SK-MEL-5 (cell line): ENCODE measurements around the gene TFPI2. TPM values are rescaled to one million over a fixed set of nuclear protein-coding genes. Genes with fewer than 3 reads are reported as not detected.
"Not testable (repeated sequence)": the region's sequence is repeated elsewhere in the genome, so short reads cannot be mapped to it uniquely, and the experiment has no call there.

Experiments used
- DNase-seq: peaks from one replicate; pipeline ENCODE4 v3.0.0-alpha.2; 2016; ENCODE audit warnings: low read depth, low spot score
- in situ Hi-C: cut with HindIII; loops from 2 replicates; pipeline ENCODE4 v1.10.0; 2016; ENCODE audit warnings: low sequenced_read_pairs, high pct_unique_total_duplicates, low pct_unique_long_range_greater_than_20kb
- total RNA-seq: library from RNA; depleted of rRNA; stranded (reverse); fragments of >200 nt; shearing (Covaris generic); gene quantifications from 2 replicates; pipeline ENCODE4 v1.2.3, GENCODE V29; 2014

The TFPI2 gene
- total RNA-seq, 1 experiment from 2014 or later, result 14.1 TPM

- no peak for DNase-seq
- in situ Hi-C loops, result no loop called here
Observed at GRCh38 chr7:93913197-93913596, 22.6 kb upstream of the TFPI2 start.

GRCh38 chr7:93911661-93912060, 21.1 kb upstream of the TFPI2 start:
- in situ Hi-C loops, DNase-seq: not testable (repeated sequence)

DNA sequence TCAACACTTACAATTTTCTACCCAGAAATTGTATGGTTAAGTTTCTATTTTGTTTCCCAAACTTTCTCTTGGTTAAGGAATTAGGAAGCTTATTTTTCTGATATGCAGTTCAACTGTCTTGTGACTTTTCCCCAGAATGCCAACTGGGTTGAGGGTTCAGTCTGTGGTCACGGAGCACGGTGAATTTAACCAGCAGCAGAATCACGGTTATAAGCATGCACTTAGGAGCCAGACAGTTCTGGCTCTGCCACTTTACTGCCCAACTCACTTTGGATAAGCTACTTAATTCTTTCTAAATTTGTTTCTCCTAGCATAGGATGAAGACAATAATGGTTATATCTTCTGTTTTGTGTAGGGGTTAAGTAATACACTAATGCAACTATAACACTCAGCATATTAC, 20.7 kb upstream of the TFPI2 start:
- in situ Hi-C loops, DNase-seq: not testable (repeated sequence)

DNA sequence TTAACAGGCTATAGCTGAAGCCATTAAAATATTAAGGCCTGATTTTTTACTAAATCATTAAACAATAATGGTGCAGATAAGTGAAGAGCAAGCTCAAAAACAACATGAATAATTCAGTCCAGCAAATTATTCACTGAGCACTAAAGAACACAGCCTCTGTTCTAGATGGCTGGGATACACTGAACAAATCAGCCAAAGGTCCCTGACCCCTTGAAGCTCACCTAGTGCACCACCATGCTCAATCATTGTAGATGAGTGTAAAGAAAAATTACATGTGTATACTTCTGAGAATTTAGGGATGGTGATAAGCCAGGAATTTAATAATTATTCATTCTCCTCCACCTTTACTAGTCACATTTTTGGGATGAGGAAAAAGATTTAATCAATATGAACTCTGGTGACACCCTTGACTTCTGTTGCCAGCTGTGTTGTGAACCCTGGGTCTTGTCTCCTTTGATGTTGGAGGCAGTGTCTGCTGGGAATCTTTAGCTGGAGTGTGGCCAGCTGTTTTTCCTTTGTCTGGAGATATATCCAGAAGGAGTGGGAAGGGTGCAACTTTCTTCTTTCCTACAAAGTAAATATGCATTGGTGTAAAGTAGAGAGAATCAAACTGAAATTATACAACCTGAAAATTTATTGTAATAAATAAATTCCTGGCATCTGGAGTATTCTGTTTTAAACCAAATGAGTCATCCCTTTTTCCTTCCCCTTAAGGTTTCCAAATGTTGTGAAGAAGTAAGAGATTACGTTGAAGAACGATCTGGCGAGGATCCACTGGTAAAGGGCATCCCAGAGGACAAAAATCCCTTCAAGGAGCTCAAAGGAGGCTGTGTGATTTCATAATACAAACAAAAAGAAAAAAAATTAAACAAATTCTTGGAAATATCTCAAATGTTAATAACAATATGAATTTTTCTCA, 19.8 kb upstream of the TFPI2 start:
- DNase-seq, result peak; percentile 54
- in situ Hi-C loops, result no loop called here

GRCh38 chr7:93906267-93906666, 15.7 kb upstream of the TFPI2 start, which contains the start of gene GNGT1:
TSS of gene GNGT1 (plus strand) at chr7:93906567. CDS start at chr7:93906747, 180 bp downstream.
- no peak for DNase-seq
- in situ Hi-C loops, result no loop called here

GRCh38 chr7:93902777-93903423, 12.3 kb upstream of the TFPI2 start:
- DNase-seq, result peak; percentile 84

DNA sequence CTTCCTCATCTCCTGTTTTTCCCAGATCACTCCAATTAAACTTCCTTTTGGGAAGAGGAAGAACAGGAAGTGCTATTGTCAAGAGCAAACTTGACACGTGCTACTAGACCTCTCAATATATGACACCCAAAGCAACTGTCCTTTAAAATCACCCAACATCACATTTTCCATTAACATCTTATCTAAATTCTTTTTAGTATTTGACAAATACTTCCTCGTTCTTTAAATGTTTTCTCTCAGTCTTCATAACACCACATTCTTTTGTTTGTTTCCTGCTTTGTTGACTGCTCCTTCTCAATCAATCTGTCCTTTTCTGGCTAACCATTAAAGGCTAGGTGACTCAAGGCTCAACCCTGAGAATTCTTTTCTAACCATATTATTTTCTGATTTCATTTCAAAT, 7.1 kb upstream of the TFPI2 start:
- in situ Hi-C loops, result no loop called here
- DNase-seq, result no peak

More at GRCh38 chr7:93902777-93903423, 12.3 kb upstream of the TFPI2 start:
- in situ Hi-C loops, result no loop called here

DNA sequence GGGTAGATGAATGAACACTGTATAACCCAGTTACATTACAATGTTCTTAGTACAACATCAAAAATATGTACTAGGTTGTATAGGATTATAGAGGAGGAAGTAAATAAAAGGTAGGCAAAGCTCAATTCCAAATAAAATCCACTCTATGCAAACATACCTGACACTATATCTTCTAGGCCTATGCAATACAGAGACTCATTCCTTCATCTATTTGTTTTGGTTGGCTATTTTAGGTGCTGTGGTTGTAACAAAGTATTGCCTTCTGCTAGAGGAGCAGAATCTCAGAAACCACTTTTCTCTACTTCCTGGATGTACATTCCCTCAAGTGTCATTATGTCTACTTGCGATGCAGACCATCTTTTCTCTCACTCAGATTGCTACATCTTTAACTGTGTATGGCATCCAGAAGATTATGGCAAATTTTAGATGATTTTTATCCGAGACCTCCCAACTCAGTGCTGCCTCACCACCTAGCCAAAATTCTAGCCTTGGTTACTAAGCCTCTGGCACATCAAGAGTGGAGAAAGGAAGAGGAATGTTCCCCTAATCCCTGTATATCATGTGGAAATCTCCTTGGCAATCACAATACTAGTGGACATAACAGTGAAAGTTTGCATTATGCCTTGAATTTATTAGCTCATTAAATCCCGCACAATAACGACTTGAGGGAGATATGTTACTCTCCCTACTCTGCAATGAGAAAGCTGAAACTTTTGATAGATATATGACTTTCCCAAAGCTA, 5.5 kb upstream of the TFPI2 start:
- in situ Hi-C loops, result no loop called here
- DNase-seq, result no peak

DNA sequence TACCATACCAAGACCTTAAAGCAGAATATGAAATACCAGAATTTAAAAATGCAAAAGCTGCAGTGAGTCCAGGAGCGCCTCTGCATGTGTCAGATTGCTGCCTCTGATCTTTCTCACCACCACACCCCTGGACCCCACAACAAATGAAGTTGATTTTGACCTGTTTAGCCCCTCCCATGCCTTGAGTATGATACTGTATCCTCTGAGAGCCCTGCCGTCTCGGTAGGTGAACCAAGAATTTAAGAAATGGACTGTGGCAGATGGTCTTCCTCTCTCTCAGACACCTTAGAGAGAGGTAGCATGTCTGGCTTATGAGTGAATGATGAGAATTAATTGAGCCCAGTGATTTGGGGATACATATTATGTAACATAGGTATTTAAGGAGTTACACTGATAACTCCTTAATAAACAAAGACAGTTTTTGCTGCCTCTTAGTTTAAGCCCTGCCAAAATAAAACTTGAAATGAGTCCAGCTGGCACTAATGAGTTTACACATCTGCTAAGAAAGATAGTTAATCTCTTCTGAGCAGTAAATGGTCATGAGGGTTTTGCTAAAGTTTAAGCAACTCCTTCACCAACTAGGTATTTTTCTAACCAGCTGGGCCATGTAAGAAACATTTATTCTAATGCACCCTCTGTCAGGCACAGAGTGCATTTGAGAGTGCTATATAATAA, 4.5 kb upstream of the TFPI2 start:
- no peak for DNase-seq
- in situ Hi-C loops, result no loop called here

- DNase-seq, result no peak
- in situ Hi-C loops, result no loop called here
Observed at GRCh38 chr7:93894426-93894825, 3.9 kb upstream of the TFPI2 start.

DNA sequence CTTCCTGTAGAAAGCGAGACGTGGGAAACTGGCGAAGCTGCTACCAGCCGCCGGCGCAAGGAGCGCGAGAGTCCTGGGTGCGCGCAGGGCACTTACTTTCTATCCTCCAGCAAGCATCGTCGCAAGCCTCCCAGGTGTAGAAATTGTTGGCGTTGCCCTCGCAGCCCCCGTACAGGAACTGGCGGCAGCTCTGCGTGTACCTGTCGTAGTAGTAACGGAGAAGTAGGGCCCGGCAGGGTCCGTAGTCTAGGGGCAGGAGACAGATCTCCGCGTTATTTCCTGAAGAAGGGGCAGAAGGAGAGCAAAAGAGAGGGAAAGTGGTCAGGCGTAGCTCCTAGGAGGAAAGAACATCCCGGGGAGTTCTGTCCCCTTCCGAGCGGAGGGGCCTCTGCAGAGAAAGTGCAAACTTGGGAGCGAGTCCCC, 501 bp downstream of the TFPI2 start:
- in situ Hi-C loops, result no loop called here
- DNase-seq, result no peak

DNA sequence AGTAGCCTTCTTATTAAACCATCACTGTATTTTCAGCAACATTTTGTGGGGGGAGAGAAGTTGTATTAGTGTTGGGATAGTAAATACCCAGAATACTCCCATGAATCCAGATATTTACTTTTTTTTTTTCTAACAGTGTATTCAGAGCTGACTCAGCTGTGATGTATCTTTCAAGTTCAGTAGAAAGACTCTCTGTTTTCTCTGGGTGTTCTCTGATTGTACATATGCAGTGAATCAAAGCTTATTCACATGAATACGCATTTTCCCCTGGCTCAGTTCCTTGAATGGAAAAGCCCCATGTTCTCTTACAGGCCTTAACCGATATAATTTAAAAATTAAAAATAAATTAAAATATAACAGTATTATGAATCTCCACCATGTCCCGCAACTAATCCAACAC, 1.3 kb downstream of the TFPI2 start:
- in situ Hi-C loops, result no loop called here
- no peak for DNase-seq

GRCh38 chr7:93884541-93884940, 6.0 kb downstream of the TFPI2 start:
- DNase-seq, result no peak
- in situ Hi-C loops, result no loop called here

GRCh38 chr7:93883917-93884345, 6.6 kb downstream of the TFPI2 start:
- in situ Hi-C loops, result no loop called here
- no peak for DNase-seq

DNA sequence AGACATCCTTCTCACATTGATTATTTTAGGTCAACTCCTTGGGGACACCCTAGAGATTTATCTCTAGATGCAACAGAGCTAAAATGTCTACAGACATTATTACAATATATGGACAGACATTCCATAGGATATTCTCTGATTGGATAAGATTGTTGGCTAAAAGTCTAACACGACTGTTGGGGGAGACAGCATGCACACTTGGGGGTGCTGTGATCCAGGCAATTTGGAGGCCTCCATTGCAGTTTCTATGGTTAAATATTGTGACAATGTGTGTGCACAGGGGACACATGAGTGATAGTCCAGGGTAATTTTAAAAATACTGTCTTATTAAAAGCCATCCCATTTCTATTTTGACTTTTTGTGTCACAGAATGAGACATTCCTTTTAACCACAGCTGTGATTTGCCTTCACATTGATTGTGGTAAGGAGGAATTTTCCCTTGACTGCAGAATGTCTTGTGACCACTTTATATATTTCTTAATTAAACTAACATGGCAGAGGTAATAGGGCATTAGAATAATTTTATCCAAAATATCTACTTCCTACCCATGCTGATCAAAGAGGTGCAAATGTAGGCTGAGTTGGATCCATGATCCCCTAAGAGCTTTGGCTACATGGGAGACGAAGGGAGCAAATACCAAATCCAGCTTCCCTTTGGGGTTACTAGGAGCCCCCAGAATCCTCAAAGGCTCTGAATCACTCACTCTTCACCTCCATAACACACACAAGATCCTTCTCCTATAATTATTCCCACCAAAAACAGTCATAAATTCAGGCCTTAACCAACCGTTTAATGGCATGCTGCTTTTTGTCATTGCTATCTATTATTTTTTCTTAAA, 7.3 kb downstream of the TFPI2 start:
- in situ Hi-C loops, result no loop called here
- no peak for DNase-seq

- no peak for DNase-seq
- in situ Hi-C loops, result no loop called here
Observed at GRCh38 chr7:93882468-93882867, 8.1 kb downstream of the TFPI2 start.

- in situ Hi-C loops, result no loop called here
- DNase-seq, result no peak
Observed at GRCh38 chr7:93879356-93879755, 11.2 kb downstream of the TFPI2 start.
